ENCODE results near the gene NOXO1. TPM values are rescaled to one million over a fixed set of nuclear protein-coding genes. Genes with fewer than 3 reads are reported as not detected.
"Not testable (repeated sequence)": the region's sequence is repeated elsewhere in the genome, so short reads cannot be mapped to it uniquely, and the experiment has no call there.

Gene NOXO1
- total and polyA plus RNA-seq, 2 experiments from 2014 or later, result 2.0 to 2.6 TPM

- TF ChIP-seq ZNF462 (CRISPR knock-in tag; IDR thresholded peaks at IDR 0.05) (no peak), STAT1 (IDR thresholded peaks at IDR 0.05; ENCODE audit: unreplicated experiment) (no peak), CTCF (conservative IDR thresholded peaks at IDR 0.05; ENCODE audit: low read depth in 2 of 2) (no peak), REST (IDR thresholded peaks at IDR 0.05; ENCODE audit: unreplicated experiment) (no peak), ETS1 (IDR thresholded peaks at IDR 0.05) (no peak), ZNF114 (CRISPR knock-in tag; IDR thresholded peaks at IDR 0.05) (no peak), JUNB (IDR thresholded peaks at IDR 0.05; ENCODE audit: unreplicated experiment) (no peak), POLR2AphosphoS5 (IDR thresholded peaks at IDR 0.05; ENCODE audit: low read depth) (no peak), EZH2 (IDR thresholded peaks at IDR 0.05; ENCODE audit: low read depth, unreplicated experiment) (no peak), EZH2phosphoT487 (IDR thresholded peaks at IDR 0.05; ENCODE audit: unreplicated experiment) (no peak), ZNF331 (CRISPR knock-in tag; IDR thresholded peaks at IDR 0.05; ENCODE audit: low read depth) (no peak), NANOG (IDR thresholded peaks at IDR 0.05; ENCODE audit: borderline replicate concordance) (no peak)
Observed at GRCh38 chr16:1940273-1941161, 40.8 kb downstream of the NOXO1 start (continued).

GRCh38 chr16:1939833-1940232 lies 41.4 kb downstream of the NOXO1 start:
- DNase-seq (ENCODE audit: low spot score); H3K4me3 ChIP-seq; ATAC-seq; H3K9me3 Mint-ChIP-seq; H3K27ac Mint-ChIP-seq; H3K27me3 Mint-ChIP-seq (ENCODE audit: insufficient read depth, low read depth, poor library complexity); H4K20me1 ChIP-seq (replicated peaks; ENCODE audit: insufficient read depth); H3K27me3 ChIP-seq (ENCODE audit: insufficient read depth); H3K79me2 ChIP-seq (replicated peaks; ENCODE audit: insufficient read depth); H3K27ac ChIP-seq (ENCODE audit: low read depth); H3K4me3 Mint-ChIP-seq; H2AFZ ChIP-seq; H3K4me2 ChIP-seq; H3K36me3 ChIP-seq (ENCODE audit: insufficient read depth); H3K9me2 ChIP-seq (ENCODE audit: insufficient read depth): not testable (repeated sequence)
- Mint-ChIP-seq H3K36me3 (ENCODE audit: low read depth) (peaks cover 16% of the 10 kb centered on the region), H3K4me1 (peaks cover 20% of the 10 kb centered on the region)
- Histone ChIP-seq H3K4me1 (ENCODE audit: insufficient read depth) (peaks cover 15% of the 10 kb centered on the region; the same call in 1 of the 2 replicates), H3F3A (replicated peaks; ENCODE audit: low read depth) (0 out of 2 replicates have a peak, but pooled peaks cover 10% of the 10 kb centered on the region)

Measured in GM23338 (cell line).